Measurements from ENCODE around the gene ATG5. TPM values are rescaled to one million over a fixed set of nuclear protein-coding genes. Genes with fewer than 3 reads are reported as not detected.

ATG5 gene
- total and polyA plus RNA-seq, 9 of the 15 experiments (the other 6 are each of a cell fraction or from before 2014, with no cell fraction given) = 29.0 to 80.0 (median 53.2) TPM

DNA sequence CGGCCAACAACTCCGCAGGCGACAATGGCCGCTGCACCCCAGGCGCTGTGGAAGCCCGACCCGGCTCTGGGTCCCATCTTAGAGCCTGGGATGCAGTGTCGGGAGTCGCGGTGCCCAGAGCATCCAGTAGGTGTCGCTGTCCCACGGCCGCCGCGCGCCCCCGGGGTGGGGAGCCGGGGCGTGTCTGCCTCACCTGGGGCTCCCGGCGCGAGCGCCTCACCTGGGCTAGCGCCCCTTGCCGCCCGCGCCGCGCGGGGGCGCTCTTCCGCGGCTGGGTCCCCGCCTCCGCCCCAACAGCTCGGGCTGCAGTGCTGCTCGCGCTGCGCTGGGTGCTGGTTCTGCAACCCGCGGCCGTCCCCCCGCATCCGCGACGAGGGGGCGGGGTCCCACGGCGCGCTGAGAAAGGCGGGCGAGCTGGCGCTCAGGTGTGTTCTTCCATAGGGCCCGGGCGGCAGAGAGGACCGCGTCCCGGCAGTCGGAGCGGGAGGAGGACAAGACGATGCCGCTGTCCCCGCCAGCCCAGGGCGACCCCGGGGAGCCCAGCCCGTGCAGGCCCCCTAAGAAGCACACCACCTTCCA is 34.9 kb upstream of the ATG5 start, which contains the start of gene CRYBG1 (continued):
- TF ChIP-seq, protein P1, sequence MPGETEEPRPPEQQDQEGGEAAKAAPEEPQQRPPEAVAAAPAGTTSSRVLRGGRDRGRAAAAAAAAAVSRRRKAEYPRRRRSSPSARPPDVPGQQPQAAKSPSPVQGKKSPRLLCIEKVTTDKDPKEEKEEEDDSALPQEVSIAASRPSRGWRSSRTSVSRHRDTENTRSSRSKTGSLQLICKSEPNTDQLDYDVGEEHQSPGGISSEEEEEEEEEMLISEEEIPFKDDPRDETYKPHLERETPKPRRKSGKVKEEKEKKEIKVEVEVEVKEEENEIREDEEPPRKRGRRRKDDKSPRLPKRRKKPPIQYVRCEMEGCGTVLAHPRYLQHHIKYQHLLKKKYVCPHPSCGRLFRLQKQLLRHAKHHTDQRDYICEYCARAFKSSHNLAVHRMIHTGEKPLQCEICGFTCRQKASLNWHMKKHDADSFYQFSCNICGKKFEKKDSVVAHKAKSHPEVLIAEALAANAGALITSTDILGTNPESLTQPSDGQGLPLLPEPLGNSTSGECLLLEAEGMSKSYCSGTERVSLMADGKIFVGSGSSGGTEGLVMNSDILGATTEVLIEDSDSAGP (CRISPR knock-in tag; IDR thresholded peaks at IDR 0.05) = no peak
- TF ChIP-seq ZNF24 (IDR thresholded peaks at IDR 0.05) = no peak
- TF ChIP-seq, protein P2, sequence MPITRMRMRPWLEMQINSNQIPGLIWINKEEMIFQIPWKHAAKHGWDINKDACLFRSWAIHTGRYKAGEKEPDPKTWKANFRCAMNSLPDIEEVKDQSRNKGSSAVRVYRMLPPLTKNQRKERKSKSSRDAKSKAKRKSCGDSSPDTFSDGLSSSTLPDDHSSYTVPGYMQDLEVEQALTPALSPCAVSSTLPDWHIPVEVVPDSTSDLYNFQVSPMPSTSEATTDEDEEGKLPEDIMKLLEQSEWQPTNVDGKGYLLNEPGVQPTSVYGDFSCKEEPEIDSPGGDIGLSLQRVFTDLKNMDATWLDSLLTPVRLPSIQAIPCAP (CRISPR knock-in tag; IDR thresholded peaks at IDR 0.05; ENCODE audit: borderline replicate concordance) = no peak
- no peak for TF ChIP-seq HNRNPL (IDR thresholded peaks at IDR 0.05; ENCODE audit: low read depth, low read length)
- no peak for TF ChIP-seq PHB2 (IDR thresholded peaks at IDR 0.05; ENCODE audit: low read depth)
- no peak for TF ChIP-seq PTTG1 (tag; IDR thresholded peaks at IDR 0.05; ENCODE audit: low read depth)
- TF ChIP-seq, protein P3, sequence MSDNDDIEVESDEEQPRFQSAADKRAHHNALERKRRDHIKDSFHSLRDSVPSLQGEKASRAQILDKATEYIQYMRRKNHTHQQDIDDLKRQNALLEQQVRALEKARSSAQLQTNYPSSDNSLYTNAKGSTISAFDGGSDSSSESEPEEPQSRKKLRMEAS (CRISPR knock-in tag; IDR thresholded peaks at IDR 0.05) = no peak
- no peak for TF ChIP-seq PHF8 (IDR thresholded peaks at IDR 0.05; ENCODE audit: borderline replicate concordance, low read length)
- TF ChIP-seq, protein P4, sequence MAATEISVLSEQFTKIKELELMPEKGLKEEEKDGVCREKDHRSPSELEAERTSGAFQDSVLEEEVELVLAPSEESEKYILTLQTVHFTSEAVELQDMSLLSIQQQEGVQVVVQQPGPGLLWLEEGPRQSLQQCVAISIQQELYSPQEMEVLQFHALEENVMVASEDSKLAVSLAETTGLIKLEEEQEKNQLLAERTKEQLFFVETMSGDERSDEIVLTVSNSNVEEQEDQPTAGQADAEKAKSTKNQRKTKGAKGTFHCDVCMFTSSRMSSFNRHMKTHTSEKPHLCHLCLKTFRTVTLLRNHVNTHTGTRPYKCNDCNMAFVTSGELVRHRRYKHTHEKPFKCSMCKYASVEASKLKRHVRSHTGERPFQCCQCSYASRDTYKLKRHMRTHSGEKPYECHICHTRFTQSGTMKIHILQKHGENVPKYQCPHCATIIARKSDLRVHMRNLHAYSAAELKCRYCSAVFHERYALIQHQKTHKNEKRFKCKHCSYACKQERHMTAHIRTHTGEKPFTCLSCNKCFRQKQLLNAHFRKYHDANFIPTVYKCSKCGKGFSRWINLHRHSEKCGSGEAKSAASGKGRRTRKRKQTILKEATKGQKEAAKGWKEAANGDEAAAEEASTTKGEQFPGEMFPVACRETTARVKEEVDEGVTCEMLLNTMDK (IDR thresholded peaks at IDR 0.05; ENCODE audit: borderline replicate concordance, insufficient read depth, low read depth, low read length, poor library complexity, severe bottlenecking) = peak; percentile 51
- TF ChIP-seq RHOXF2B (CRISPR knock-in tag; conservative IDR thresholded peaks at IDR 0.05) = no peak
- peak; percentile 42 to 69; a peak in 3 of 4 replicates for TF ChIP-seq MAZ (CRISPR knock-in tag; conservative IDR thresholded peaks at IDR 0.05 in 1 of 2, IDR thresholded peaks at IDR 0.05 in 1 of 2)
- TF ChIP-seq ZBTB7A (IDR thresholded peaks at IDR 0.05; ENCODE audit: borderline replicate concordance, control insufficient read depth, low read depth, low read length) = peak; percentile 89
- peak in 2 of 3 experiments; percentile 42 to 72 for TF ChIP-seq YY1 (IDR thresholded peaks at IDR 0.05; ENCODE audit: borderline replicate concordance in 1 of 3, control insufficient read depth in 1 of 3, extremely low read depth in 1 of 3, insufficient read depth in 3 of 3, insufficient read length in 1 of 3, insufficient replicate concordance in 2 of 3, low read depth in 1 of 3, low read length in 2 of 3)
- peak; percentile 50 for TF ChIP-seq PCBP1 (IDR thresholded peaks at IDR 0.05; ENCODE audit: low read depth, low read length, poor library complexity, severe bottlenecking)
- TF ChIP-seq TCF7 (IDR thresholded peaks at IDR 0.05; ENCODE audit: borderline replicate concordance) = peak; percentile 55; the same call in 1 of the 2 replicates
- TF ChIP-seq RB1 (IDR thresholded peaks at IDR 0.05; ENCODE audit: low read depth) = peak; percentile 84
- TF ChIP-seq MTA2 (IDR thresholded peaks at IDR 0.05; ENCODE audit: low read depth) = no peak
- TF ChIP-seq HDGF (IDR thresholded peaks at IDR 0.05) = no peak
- TF ChIP-seq EHMT2 (IDR thresholded peaks at IDR 0.05) = 0 out of 2 replicates have a peak, but pooled peaks have one; percentile 15
- no peak for TF ChIP-seq FOXP1 (CRISPR knock-in tag; IDR thresholded peaks at IDR 0.05)
- TF ChIP-seq SRSF3 (IDR thresholded peaks at IDR 0.05; ENCODE audit: insufficient read depth, low read length) = no peak

Measured in K562 (cell line).